ENCODE data around the gene MALRD1. TPM values are rescaled to one million over a fixed set of nuclear protein-coding genes. Genes with fewer than 3 reads are reported as not detected.
A peak's percentile ranks its signal among the peaks of the same experiment; 100 is the strongest.

Gene MALRD1
- total and polyA plus RNA-seq, 2 of the 8 experiments (the other 6 are each of a cell fraction or from before 2014, with no cell fraction given) = 0.32 to 0.35 TPM

GRCh38 chr10:19133992-19134391 is 85.4 kb downstream of the MALRD1 start:
- H3K4me3 ChIP-seq (ENCODE audit: extremely low read depth in 1 of 4, insufficient read depth in 2 of 4, low read depth in 3 of 4, low read length in 4 of 4) = no peak overlapping the region
- no peak overlapping the region for H4K91ac ChIP-seq (replicated peaks; ENCODE audit: insufficient read length, low read length)
- H3K56ac ChIP-seq (replicated peaks; ENCODE audit: insufficient read length, low read depth, low read length) = no peak overlapping the region
- H2AFZ ChIP-seq (ENCODE audit: low read length) = peak overlapping the region; percentile 4; the same call in 1 of the 2 replicates
- no peak overlapping the region for H2BK5ac ChIP-seq (ENCODE audit: low read depth, low read length)
- no peaks in the 10 kb centered on the region for H3K79me2 ChIP-seq (ENCODE audit: control insufficient read depth in 1 of 2, insufficient read depth in 2 of 2, low read length in 2 of 2)
- H3K23me2 ChIP-seq (ENCODE audit: low read depth, low read length) = no peaks in the 10 kb centered on the region
- no peaks in the 10 kb centered on the region for H3K9me3 ChIP-seq (ENCODE audit: insufficient read depth in 2 of 2, low read depth in 1 of 2, low read length in 1 of 2)
- H3K79me1 ChIP-seq (ENCODE audit: low read depth, low read length) = no peaks in the 10 kb centered on the region
- ChIA-PET CTCF (ENCODE audit: partially characterized antibody) (interaction anchor here (1.2 kb wide), 1 partner anchor 35 kb away, joined by 4 read pairs; no protein-coding TSS in a partner anchor), POLR2A (ENCODE audit: partially characterized antibody) (no interaction called here)
- H3K23ac ChIP-seq (ENCODE audit: insufficient read length) = no peak overlapping the region
- no peak overlapping the region for H2AK5ac ChIP-seq (ENCODE audit: low read depth, low read length)
- no peak overlapping the region for H2BK12ac ChIP-seq (ENCODE audit: low read depth, low read length)
- H3K4ac ChIP-seq (replicated peaks; ENCODE audit: insufficient read length, low read depth, low read length) = no peak overlapping the region
- H3K4me2 ChIP-seq (ENCODE audit: insufficient read depth in 1 of 2, low read depth in 2 of 2, low read length in 2 of 2) = no peak overlapping the region
- no peak overlapping the region for H3K27ac ChIP-seq (ENCODE audit: low read depth, low read length)
- H2BK15ac ChIP-seq (ENCODE audit: low read length) = no peak overlapping the region
- DNase-seq (ENCODE audit: low read depth in 1 of 2, low spot score in 2 of 2) (no peak), FAIRE-seq (no peak)
- no peak overlapping the region for H3K18ac ChIP-seq (ENCODE audit: extremely low read depth, low read length)
- H3K36me3 ChIP-seq (ENCODE audit: control insufficient read depth in 2 of 4, insufficient read depth in 4 of 4, low read length in 3 of 4) = no peaks in the 10 kb centered on the region
- H2BK120ac ChIP-seq (replicated peaks; ENCODE audit: low read depth, low read length) = no peak overlapping the region
- no peak overlapping the region for H2BK20ac ChIP-seq (ENCODE audit: low read length)
- 53% methylated on average over 4 of the region's 4 CpGs; no CpG with 5 or more reads in 1 of the 2 experiments for WGBS, 2 experiments (ENCODE audit: extremely low coverage in 1 of 2, insufficient coverage in 1 of 2, insufficient read length in 1 of 2, insufficient replicate concordance in 2 of 2, low coverage in 1 of 2, low lambda C conversion rate in 2 of 2, missing lambda C conversion rate in 1 of 2)
- H3K9ac ChIP-seq (replicated peaks in 1 of 4; ENCODE audit: extremely low read depth in 1 of 4, low read depth in 3 of 4, low read length in 3 of 4) = no peak overlapping the region
- H4K5ac ChIP-seq (ENCODE audit: insufficient read length, low read depth, low read length) = no peak overlapping the region
- no peaks in the 10 kb centered on the region for H4K20me1 ChIP-seq (replicated peaks in 1 of 2; ENCODE audit: control insufficient read depth in 1 of 2, insufficient read depth in 2 of 2, low read length in 2 of 2)
- H3K14ac ChIP-seq (ENCODE audit: insufficient read length) = no peak overlapping the region
- H3K27me3 ChIP-seq (replicated peaks in 1 of 4; ENCODE audit: control insufficient read depth in 3 of 4, extremely low read depth in 1 of 4, insufficient read depth in 3 of 4, low read length in 3 of 4) = no peaks in the 10 kb centered on the region
- H4K8ac ChIP-seq (ENCODE audit: extremely low read depth, insufficient read depth, low read length) = no peak overlapping the region
- H3K4me1 ChIP-seq (replicated peaks in 1 of 4; ENCODE audit: control insufficient read depth in 3 of 4, insufficient read depth in 4 of 4, low read length in 3 of 4) = no peaks in the 10 kb centered on the region; a peak in 1 of 7 replicates
